ENCODE measurements around the gene ZDHHC18.
A peak's percentile ranks its signal among the peaks of the same experiment; 100 is the strongest.

DNA sequence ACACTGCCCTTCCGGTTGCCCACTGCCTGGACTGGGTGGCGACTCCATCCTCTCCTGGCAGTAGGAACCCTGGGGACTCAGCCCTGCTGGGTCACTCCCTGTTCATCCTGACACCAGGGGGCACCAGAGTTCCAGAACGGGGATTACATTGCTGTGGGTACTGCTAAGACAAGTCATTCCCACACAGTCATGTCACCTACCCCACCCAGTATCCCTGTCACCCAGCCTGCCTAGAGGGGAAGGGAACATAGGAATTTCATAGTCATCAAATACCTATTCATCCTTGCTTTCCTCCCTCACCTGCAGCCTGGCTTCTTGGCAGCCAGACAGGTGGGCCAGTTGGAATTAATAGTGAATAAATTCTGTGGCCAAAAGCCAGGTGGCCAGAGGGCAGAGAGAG, 26.7 kb downstream of the ZDHHC18 start:
- TF ChIP-seq POLR2AphosphoS5 (IDR thresholded peaks at IDR 0.05) = peak; percentile 23 to 28
- TF ChIP-seq, protein P1, sequence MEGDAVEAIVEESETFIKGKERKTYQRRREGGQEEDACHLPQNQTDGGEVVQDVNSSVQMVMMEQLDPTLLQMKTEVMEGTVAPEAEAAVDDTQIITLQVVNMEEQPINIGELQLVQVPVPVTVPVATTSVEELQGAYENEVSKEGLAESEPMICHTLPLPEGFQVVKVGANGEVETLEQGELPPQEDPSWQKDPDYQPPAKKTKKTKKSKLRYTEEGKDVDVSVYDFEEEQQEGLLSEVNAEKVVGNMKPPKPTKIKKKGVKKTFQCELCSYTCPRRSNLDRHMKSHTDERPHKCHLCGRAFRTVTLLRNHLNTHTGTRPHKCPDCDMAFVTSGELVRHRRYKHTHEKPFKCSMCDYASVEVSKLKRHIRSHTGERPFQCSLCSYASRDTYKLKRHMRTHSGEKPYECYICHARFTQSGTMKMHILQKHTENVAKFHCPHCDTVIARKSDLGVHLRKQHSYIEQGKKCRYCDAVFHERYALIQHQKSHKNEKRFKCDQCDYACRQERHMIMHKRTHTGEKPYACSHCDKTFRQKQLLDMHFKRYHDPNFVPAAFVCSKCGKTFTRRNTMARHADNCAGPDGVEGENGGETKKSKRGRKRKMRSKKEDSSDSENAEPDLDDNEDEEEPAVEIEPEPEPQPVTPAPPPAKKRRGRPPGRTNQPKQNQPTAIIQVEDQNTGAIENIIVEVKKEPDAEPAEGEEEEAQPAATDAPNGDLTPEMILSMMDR (IDR thresholded peaks at IDR 0.05) = peak; percentile 82 to 86 (median 83)
